ENCODE data around the gene CMTM1.

DNA sequence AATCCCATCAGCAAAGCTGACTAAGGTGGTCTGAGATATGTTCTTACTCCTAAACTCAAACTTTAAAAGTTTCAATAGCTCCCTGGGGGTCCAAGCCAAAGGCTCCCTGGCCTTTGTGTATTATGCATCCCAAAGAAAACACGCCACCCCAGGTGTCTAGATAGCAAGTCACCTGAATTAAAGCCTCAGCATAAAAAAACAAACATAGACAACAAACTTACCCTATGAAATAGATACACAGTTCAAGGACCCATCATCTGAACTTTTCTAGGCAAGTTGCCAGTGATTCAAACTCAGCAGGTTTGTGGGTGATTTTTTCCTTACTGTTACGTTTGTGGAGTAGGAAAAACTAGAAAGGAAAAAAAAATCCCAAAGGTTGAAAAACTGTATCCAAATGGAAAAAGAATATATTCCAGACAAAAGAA is 50.8 kb downstream of the CMTM1 start:
- TF ChIP-seq, protein P1, sequence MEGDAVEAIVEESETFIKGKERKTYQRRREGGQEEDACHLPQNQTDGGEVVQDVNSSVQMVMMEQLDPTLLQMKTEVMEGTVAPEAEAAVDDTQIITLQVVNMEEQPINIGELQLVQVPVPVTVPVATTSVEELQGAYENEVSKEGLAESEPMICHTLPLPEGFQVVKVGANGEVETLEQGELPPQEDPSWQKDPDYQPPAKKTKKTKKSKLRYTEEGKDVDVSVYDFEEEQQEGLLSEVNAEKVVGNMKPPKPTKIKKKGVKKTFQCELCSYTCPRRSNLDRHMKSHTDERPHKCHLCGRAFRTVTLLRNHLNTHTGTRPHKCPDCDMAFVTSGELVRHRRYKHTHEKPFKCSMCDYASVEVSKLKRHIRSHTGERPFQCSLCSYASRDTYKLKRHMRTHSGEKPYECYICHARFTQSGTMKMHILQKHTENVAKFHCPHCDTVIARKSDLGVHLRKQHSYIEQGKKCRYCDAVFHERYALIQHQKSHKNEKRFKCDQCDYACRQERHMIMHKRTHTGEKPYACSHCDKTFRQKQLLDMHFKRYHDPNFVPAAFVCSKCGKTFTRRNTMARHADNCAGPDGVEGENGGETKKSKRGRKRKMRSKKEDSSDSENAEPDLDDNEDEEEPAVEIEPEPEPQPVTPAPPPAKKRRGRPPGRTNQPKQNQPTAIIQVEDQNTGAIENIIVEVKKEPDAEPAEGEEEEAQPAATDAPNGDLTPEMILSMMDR (IDR thresholded peaks at IDR 0.05): no peak
- TF ChIP-seq POLR2AphosphoS5 (IDR thresholded peaks at IDR 0.05): no peak
- no peak for TF ChIP-seq POLR2A (IDR thresholded peaks at IDR 0.05)

Data from gastroesophageal sphincter (tissue), 3 donors.